ENCODE measurements around the gene PRCC. TPM values are rescaled to one million over a fixed set of nuclear protein-coding genes. Genes with fewer than 3 reads are reported as not detected.

PRCC gene
- total and polyA plus RNA-seq, 2 of the 13 experiments (the other 11 are each of a cell fraction or from before 2014, with no cell fraction given), result 24.2 to 40.5 TPM

- Histone ChIP-seq H3K27ac (ENCODE audit: extremely low read length, insufficient read depth, low read length) (no peak overlapping the region), H3K4me2 (ENCODE audit: low read depth, low read length) (no peak overlapping the region), H3K9ac (ENCODE audit: insufficient read depth, low read depth, low read length) (no peak overlapping the region), H2AFZ (ENCODE audit: low read length) (no peak overlapping the region), H3K9me3 (ENCODE audit: low read length) (no peaks in the 10 kb centered on the region), H3K79me2 (ENCODE audit: insufficient read depth, low read length) (no peaks in the 10 kb centered on the region), H3K4me1 (ENCODE audit: insufficient read depth, low read length) (peaks cover 15% of the 10 kb centered on the region), H3K36me3 (replicated peaks in 1 of 2; ENCODE audit: control insufficient read depth in 1 of 2, insufficient read depth in 2 of 2, low read length in 2 of 2) (no peaks in the 10 kb centered on the region), H4K20me1 (ENCODE audit: insufficient read depth, low read length) (no peaks in the 10 kb centered on the region), H3K4me3 (replicated peaks in 1 of 3; ENCODE audit: insufficient read depth in 1 of 3, low read depth in 2 of 3, low read length in 3 of 3) (no peak overlapping the region), H3K27me3 (ENCODE audit: control insufficient read depth in 1 of 2, insufficient read depth in 2 of 2, low read length in 2 of 2) (peaks cover 4 to 35% of the 10 kb centered on the region in 2 experiments; a peak in 2 of 5 replicates)
- no peak for ATAC-seq
- intact Hi-C loops (cut with micrococcal nuclease; ENCODE audit: unreplicated experiment) (no loop called here), in situ Hi-C loops (cut with HindIII; ENCODE audit: extremely low pct_ligation_motif_present, low pct_unique_long_range_greater_than_20kb) (no loop called here)
- FAIRE-seq, result no peak
- no peak for DNase-seq (ENCODE audit: low spot score)
- BruUV-seq (replicated peaks), result no TSS peak
- ChIA-PET POLR2A (no interaction called here), CTCF (ENCODE audit: low intra/inter-chr PET ratio, low total read pairs) (no interaction called here)
- no peak for TF ChIP-seq ATRX (CRISPR knock-in tag; IDR thresholded peaks at IDR 0.05; ENCODE audit: borderline replicate concordance)
- no peak for TF ChIP-seq ZNF275 (CRISPR knock-in tag; IDR thresholded peaks at IDR 0.05; ENCODE audit: borderline replicate concordance)
- TF ChIP-seq HOMEZ (CRISPR knock-in tag; IDR thresholded peaks at IDR 0.05; ENCODE audit: low read depth), result no peak
- no peak for TF ChIP-seq NBN (conservative IDR thresholded peaks at IDR 0.05)
- no peak for TF ChIP-seq ZNF616 (CRISPR knock-in tag; IDR thresholded peaks at IDR 0.05; ENCODE audit: low read depth)
- TF ChIP-seq ZNF737 (CRISPR knock-in tag; IDR thresholded peaks at IDR 0.05; ENCODE audit: borderline replicate concordance), result no peak
- TF ChIP-seq CSRNP1 (CRISPR knock-in tag; IDR thresholded peaks at IDR 0.05), result no peak
- TF ChIP-seq RBM39 (IDR thresholded peaks at IDR 0.05; ENCODE audit: low read depth, low read length, poor library complexity, severe bottlenecking), result no peak
- TF ChIP-seq DZIP1 (CRISPR knock-in tag; IDR thresholded peaks at IDR 0.05), result no peak
- no peak for TF ChIP-seq TBL1XR1 (IDR thresholded peaks at IDR 0.05; ENCODE audit: borderline replicate concordance, low read length, partially characterized antibody)
- TF ChIP-seq ZSCAN29 (CRISPR knock-in tag; conservative IDR thresholded peaks at IDR 0.05), result no peak
- TF ChIP-seq ZNF34 (CRISPR knock-in tag; IDR thresholded peaks at IDR 0.05; ENCODE audit: borderline replicate concordance), result no peak
- TF ChIP-seq DRAP1 (CRISPR knock-in tag; IDR thresholded peaks at IDR 0.05), result no peak
- no peak for TF ChIP-seq ZFX (CRISPR knock-in tag; IDR thresholded peaks at IDR 0.05; ENCODE audit: low read depth)
- no peak for TF ChIP-seq ZNF354B (CRISPR knock-in tag; IDR thresholded peaks at IDR 0.05)
- no peak for TF ChIP-seq ZNF792 (CRISPR knock-in tag; IDR thresholded peaks at IDR 0.05)
- no peak for TF ChIP-seq BCL6 (CRISPR knock-in tag; IDR thresholded peaks at IDR 0.05)
- TF ChIP-seq SKI (IDR thresholded peaks at IDR 0.05; ENCODE audit: partially characterized antibody), result no peak
- no peak for TF ChIP-seq KAT2B (IDR thresholded peaks at IDR 0.05; ENCODE audit: borderline replicate concordance, low read depth, low read length)
- TF ChIP-seq PAF1 (CRISPR knock-in tag; IDR thresholded peaks at IDR 0.05), result no peak
- WGBS (ENCODE audit: low lambda C conversion rate), result 82% methylated on average over 14 of the region's 23 CpGs
Observed at GRCh38 chr1:156849151-156849496, 81.8 kb downstream of the PRCC start.
